HG02938 (cell line): ENCODE results near the gene FBLIM1.

Source experiments
- ATAC-seq: cut with Tn5 transposase; IDR thresholded peaks from one replicate; pipeline ENCODE4 v1.9.1; 2021; ENCODE audit warnings: mild to moderate bottlenecking, moderate library complexity; ENCODE audit not compliant: unreplicated experiment

The FBLIM1 gene

DNA sequence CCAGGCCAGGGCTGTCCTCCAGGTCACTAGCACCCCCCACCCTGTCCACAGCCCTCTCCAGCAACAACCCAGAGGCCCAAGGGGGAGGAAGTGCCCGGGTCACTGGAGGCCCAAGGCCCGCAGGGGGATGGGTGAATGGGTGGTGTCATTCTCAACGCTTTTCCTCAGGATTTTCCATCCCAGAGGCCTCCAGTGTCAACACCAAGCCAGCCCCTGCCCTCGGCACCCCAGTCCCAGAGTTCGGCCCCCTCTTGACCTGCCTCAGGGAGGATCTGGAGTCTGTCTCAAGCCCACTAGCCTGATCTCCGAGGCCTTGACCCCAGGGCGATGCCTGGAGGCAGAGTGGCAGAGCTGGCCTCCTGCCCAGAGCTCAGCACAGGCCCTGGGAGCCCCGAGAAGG, 11.2 kb upstream of the FBLIM1 start:
- ATAC-seq: no peak

- no peak for ATAC-seq
Observed at GRCh38 chr1:15748264-15748663, 10.3 kb upstream of the FBLIM1 start.

DNA sequence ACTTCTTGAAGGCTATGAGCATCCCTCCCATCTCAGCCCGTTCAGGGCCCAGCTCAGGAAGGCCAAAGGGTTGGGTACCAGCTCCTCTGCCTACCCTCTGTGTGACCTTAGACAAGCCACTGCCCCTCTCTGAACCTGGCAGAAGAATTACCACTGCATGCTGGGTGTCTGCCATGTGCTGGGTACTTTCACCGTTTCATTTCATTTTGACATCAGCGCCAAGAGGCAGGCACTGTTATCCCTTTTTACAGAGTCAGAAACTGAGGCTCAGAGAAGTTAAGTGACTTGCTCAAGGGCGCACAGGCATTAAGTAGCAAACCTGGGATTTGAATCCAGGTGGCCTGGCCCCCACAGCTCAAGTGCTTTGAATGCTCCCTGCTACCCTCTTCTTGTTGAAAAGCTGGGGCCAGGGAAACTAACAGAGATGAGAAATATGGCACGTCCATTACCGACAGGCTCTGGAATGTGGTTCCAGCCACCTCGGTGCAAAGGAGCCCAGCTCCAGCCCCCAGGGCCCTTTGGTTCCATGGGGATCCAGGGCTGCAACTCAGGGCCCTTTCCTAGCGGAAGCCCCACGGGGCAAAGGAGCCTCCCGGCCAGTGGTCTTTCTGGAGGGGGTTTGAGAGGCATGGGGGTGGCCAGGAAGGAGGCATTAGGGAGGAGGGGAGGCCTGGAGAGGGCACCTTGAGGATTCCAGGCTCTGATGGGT, 9.8 kb upstream of the FBLIM1 start:
- no peak for ATAC-seq

DNA sequence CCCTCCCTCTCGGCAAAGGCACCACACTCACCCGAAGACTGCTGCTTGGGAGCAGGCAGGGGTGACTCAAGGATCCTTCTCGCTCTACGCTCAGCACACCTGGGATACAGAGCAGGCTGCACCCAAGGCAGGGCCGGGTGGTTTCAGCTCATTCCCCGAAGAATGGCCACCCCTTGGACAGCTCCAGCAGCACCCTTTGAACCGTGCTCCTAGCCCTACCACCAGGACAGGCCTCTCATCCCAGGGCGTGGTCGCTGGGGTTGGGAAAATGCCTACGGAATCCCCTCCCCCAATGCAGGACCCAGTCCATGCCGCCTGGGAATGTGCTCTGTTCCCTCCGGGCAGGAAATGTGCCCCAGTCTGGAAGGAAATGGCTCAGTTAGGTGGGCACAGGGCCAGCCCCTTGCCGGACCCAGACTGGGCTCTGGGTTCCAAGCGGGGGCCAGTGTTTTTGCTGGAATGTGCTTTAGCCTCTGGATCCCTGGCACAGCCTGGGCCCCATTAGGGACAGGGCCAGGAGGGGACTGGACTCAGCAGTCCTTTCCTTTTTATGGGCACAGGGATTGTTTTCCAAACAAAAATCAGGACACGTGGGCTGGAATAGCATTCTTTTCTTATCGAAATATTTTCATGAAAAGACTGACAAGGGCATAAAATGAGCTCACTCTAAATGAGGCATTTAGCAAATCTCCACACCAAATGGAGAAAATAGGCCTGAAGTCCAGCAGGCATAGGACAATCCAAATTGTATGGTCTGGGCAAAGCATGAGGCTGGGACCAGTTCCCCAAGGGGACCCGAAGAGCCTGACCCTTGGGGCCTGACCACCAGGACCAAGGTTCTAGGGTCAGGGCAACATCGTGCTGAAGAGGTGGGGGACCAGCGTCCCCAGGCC, 8.9 kb upstream of the FBLIM1 start:
- ATAC-seq: no peak

DNA sequence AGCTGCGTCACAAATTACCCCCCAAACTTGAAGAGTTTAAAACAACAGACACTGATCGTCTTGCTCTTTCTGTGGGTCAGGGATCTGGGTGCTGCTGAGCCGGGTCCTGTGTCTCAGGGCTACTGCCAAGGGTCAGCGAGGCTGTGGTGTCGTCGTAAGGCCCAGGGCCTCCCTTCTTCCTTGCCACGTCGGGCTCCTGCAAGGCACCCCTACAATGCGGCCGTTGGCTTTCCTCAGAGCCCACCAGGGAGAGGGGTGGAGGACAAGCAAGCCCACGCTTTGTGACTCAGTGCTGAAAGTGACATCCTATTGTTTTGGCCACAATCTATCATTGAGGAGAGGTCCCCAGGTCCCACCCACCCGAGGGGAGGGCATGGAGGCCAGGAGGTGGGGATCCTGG, 7.7 kb upstream of the FBLIM1 start:
- ATAC-seq: no peak

DNA sequence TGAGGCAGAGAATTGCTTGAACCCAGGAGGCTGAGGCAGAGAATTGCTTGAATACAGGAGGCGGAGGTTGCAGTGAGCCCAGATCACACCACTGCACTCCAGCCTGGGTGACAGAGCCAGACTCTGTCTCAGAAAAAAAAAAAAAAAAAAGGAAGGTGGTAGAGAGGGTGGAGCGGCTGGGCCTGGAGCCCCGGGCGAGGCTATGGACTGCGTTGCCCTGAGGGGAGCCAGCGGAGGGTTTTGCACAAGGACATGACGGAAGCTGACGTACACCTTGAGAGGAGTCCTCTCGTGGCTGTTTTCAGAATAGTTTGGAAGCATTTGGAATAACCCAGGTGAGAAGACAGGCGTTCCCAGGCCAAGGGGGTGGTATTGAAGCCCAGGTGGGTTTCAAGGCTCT, 6.9 kb upstream of the FBLIM1 start:
- ATAC-seq: no peak

DNA sequence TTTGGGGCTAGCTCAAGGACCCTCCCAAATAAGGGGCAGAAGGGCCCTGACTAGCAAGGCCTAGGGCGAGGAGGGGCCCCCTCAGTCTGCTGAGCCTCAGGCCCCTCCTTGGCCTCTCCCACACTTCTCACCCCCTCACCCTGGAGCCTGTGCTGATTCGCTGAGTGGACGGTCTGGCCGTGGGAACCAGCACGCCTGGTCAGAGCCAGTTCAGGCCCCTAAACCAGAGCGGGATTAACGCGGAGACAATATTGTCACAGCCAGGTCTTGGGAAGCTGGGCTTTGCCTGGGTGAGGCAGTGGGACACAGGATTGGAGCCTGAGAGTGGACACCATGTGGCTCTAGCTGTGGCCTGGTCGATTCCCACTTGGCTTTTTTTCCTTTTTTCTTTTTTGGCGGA, 4.8 kb upstream of the FBLIM1 start:
- no peak for ATAC-seq

GRCh38 chr1:15755021-15755645, 3.5 kb upstream of the FBLIM1 start:
- no peak for ATAC-seq

DNA sequence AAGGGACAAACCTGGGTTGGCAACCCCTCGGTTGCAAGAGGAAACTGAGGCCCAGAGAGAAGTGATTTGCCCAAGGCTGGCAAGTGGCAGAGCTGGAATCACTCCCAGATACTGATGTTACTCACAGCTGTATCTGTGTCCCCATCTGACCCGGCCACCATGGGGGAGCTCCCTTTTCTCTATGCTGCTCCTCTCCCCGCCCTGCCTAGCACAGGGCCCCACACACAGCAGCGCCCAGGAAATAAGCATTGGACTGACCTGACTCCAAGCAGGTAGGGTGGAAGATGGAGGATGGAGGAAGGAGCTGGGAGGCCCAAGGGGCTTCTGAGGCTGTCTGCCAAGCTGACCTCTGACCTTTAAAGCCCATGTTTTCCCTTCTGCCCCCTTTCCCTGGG, 3.0 kb upstream of the FBLIM1 start:
- no peak for ATAC-seq

DNA sequence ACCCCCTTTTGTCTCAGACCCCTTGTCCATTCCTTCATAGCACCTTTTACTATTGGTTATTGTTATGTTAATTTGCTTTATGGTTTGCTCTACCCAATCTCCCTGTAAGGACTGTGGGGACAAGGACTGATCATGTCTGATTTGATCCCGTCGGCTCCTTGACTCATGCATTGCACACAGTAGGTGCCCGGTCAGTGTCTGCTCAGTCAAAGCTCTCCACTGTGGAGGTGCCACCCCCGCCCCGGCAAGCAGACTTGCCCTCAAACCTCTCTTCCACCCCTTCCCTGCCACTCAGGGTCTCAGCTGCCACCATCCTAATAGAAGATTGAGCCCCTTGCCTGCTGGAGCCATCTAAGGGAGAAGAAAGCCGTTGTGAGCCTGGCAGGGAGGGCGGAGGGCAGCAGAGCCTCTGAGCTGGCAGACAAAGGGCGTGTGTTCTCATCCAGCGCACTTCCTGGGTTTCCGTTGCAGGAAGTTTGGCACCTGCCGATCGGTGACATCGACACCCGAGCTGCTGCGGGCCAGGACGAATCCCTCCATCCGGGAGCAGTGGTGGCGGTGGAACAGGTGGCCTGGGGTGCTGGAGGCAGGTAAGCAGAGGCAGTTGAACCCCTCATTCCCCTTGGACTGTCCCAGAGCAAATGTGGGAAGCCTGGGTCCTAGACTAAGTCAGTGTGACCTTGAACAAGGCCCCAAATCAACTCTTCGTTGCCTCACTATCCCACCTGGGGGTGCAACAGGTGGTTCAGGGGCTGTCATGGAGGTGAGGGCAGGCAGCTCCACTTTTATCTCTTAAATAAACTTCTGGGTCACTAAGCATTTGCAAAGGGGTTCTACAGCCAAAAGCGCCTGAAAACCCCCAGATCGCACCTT, 2.2 kb upstream of the FBLIM1 start:
- ATAC-seq: no peak

GRCh38 chr1:15757016-15757543, 1.5 kb upstream of the FBLIM1 start:
- ATAC-seq: no peak

DNA sequence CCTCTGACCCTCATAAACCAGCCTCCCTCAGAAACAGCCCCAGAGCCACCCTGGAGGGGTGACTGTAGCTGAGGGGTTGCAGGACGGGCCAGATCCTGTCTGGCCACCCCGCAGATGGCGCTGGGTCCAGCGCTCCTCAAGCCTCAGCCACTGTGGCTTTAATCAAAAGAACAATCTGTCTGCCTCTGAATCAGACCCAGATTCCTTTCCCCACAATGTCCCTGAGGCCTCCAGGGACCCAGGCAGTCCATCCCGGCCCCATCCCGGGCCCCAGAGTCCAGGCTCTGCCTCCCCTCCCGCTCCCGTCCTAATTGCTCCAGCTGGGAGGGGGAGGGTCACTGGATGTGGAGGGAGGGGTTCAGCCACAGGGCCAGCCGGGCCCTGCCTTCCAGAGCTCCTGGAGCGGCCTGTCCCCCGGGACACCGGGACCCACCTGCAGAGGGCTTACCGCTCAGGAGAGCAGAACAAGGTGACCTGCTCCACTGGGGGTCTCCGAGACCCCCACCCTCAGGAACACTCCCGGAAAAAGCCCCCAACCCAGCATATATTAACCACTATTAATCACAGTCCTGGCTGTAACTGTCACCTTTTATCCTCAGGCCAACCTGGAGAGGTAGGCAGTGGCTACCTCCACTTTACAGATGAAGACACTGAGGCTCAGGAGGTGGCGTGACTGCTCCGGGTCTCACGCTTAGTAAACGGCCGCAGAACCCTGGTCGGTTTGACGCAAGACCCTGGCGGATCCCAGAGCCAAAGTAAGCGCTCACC, 836 bp upstream of the FBLIM1 start:
- ATAC-seq: no peak

GRCh38 chr1:15758953-15759661, 512 bp downstream of the FBLIM1 start:
- no peak for ATAC-seq

- no peak for ATAC-seq
Observed at GRCh38 chr1:15760520-15761211, 2.1 kb downstream of the FBLIM1 start.

DNA sequence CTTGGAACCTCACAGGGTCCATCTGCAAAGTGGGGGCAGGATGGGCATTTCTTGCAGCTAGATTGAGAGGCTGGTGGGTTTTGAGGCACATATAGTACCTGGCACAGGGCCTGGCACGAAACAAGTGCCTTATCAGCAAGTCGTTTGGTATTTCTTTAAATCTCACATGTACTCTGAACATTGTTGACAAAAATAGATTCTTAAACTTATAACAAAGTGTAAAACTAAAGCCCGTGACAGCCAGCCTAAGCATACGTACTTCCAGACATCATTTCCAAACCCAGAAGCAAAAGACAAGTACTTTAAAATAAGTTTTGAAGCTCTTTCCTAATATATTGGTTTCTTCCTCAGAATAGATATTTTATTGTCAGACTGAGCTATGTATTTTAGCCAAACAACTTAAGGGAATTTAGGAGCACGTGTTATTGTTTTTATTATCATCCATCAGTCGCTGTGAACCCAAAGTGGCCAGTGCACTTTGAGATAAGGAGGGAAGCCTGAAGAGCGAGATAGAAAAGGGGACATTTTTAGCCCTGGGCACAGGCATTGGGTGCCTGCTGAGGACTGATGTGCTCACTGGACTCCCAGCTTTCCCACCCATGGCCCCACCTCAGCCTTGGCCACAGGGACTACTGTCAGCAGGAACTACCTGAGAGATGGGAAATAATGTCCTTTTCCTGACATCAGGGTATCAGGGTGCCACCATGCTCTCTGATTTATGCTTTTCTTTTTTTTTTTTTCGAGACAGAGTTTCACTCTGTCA, 3.0 kb downstream of the FBLIM1 start:
- no peak for ATAC-seq

DNA sequence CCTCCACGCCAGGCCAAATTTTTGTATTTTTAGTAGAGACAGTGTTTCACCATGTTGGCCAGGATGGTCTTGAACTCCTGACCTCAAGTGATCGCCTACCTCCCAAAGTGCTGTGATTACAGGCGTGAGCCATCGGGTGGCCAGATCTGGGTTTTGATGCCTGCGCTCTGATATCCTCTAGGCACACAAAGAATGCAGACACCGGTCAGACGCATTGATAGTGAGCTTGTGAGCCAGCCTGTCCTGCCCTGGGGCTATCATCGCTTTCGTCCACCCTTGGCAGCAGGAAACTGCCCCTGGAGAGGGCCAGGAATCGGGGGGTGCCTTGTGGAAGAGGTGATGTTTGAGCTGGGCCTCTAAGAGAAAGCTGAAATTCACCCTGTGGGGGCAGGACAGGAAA, 4.0 kb downstream of the FBLIM1 start:
- no peak for ATAC-seq

DNA sequence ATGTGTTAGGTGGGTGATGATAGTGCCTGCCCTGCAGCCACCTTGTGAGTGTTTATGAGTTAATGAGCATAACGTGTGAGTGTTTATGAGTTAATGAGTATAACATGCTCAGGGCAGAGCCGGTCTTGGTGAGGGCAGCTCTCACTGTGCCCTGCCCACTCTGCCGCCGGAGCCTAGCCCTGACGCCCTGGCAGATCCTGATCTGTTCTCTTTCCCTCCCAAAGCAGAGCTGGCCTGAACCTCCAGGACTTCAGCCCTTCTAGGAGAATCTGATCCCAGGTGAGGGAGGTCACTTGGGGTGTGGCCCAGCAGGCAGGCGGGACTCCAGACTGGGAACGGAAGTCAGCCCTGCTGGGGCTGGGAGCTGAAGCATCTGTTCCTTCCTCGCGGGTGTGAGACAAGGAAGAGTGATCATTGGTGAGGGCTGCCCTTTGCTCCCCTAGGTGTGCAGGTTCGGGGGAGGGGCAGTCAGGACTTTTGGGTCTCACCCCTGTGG, 5.7 kb downstream of the FBLIM1 start:
- no peak for ATAC-seq

GRCh38 chr1:15764890-15765289, 6.3 kb downstream of the FBLIM1 start:
- ATAC-seq: no peak
